NT2/D1 (cell line): Measurements from ENCODE around the gene POU4F3.

ENCODE experiments used
- DNase-seq: peaks from one replicate; pipeline ENCODE4 v3.0.0-alpha.2; 2011; ENCODE audit warnings: low read depth, low spot score
- H3K27me3 ChIP-seq: 2 replicates; pipeline ENCODE4 v1.6.0; 2011; ENCODE audit warnings: mild to moderate bottlenecking; ENCODE audit not compliant: insufficient read length, insufficient read depth
- H3K36me3 ChIP-seq: 2 replicates; pipeline ENCODE4 v1.6.1; 2011; ENCODE audit warnings: mild to moderate bottlenecking, low read length, mixed read lengths; ENCODE audit not compliant: insufficient read depth, insufficient read length
- H3K4me1 ChIP-seq: 2 replicates; pipeline ENCODE4 v1.5.1; 2011; ENCODE audit not compliant: insufficient read depth, insufficient read length
- H3K4me3 ChIP-seq: 2 replicates; pipeline ENCODE4 v1.5.1; 2011; ENCODE audit warnings: low read depth; ENCODE audit not compliant: insufficient read length
- H3K9ac ChIP-seq: 2 replicates; pipeline ENCODE4 v1.6.0; 2011; ENCODE audit warnings: low read depth; ENCODE audit not compliant: insufficient read length
- H3K9me3 ChIP-seq: 2 replicates; pipeline ENCODE4 v1.5.1; 2011; ENCODE audit warnings: mild to moderate bottlenecking, low read length; ENCODE audit not compliant: insufficient read depth
- SUZ12 ChIP-seq: IDR thresholded peaks from 2 replicates; pipeline ENCODE4 v1.6.1; 2011; ENCODE audit not compliant: insufficient read length, insufficient read depth; ENCODE audit errors: extremely low read depth
- YY1 ChIP-seq: IDR thresholded peaks from 2 replicates; pipeline ENCODE4 v1.6.1; 2011; ENCODE audit not compliant: insufficient read length, insufficient read depth
- ZNF274 ChIP-seq: IDR thresholded peaks from 2 replicates; pipeline ENCODE4 v1.6.1; 2011; ENCODE audit warnings: mild to moderate bottlenecking, low read depth, low read length

POU4F3 gene

GRCh38 chr5:146345578-146346366 is 7.1 kb downstream of the POU4F3 start:
- Histone ChIP-seq H3K4me1 (no peaks in the 10 kb centered on the region), H3K4me3 (peak overlapping the region; percentile 58), H3K36me3 (no peaks in the 10 kb centered on the region), H3K27me3 (peaks cover 77% of the 10 kb centered on the region), H3K9ac (peak overlapping the region; percentile 61), H3K9me3 (no peaks in the 10 kb centered on the region)
- DNase-seq: no peak
- TF ChIP-seq ZNF274 (no peak), SUZ12 (no peak), YY1 (no peak)

- DNase-seq: no peak
- Histone ChIP-seq H3K4me1 (no peaks in the 10 kb centered on the region), H3K36me3 (no peaks in the 10 kb centered on the region), H3K27me3 (no peaks in the 10 kb centered on the region), H3K4me3 (no peak overlapping the region), H3K9ac (no peak overlapping the region), H3K9me3 (no peaks in the 10 kb centered on the region)
- TF ChIP-seq ZNF274: no peak
- no peak for TF ChIP-seq SUZ12
Measured at GRCh38 chr5:146357126-146357525, 18.5 kb downstream of the POU4F3 start.

GRCh38 chr5:146359836-146360235 is 21.2 kb downstream of the POU4F3 start:
- Histone ChIP-seq H3K9ac (no peak overlapping the region), H3K36me3 (no peaks in the 10 kb centered on the region), H3K27me3 (no peaks in the 10 kb centered on the region), H3K4me1 (no peaks in the 10 kb centered on the region), H3K9me3 (no peaks in the 10 kb centered on the region), H3K4me3 (no peak overlapping the region)
- DNase-seq: no peak
- TF ChIP-seq ZNF274: no peak
- no peak for TF ChIP-seq SUZ12
- TF ChIP-seq YY1: no peak

GRCh38 chr5:146363161-146363874 is 24.7 kb downstream of the POU4F3 start:
- Histone ChIP-seq H3K4me3 (no peak overlapping the region), H3K27me3 (no peaks in the 10 kb centered on the region), H3K36me3 (no peaks in the 10 kb centered on the region), H3K4me1 (no peaks in the 10 kb centered on the region), H3K9ac (no peak overlapping the region), H3K9me3 (no peaks in the 10 kb centered on the region)
- TF ChIP-seq YY1 (no peak), ZNF274 (no peak), SUZ12 (no peak)
- DNase-seq: no peak

GRCh38 chr5:146365618-146366017 is 27.0 kb downstream of the POU4F3 start:
- no peaks in the 10 kb centered on the region for H3K36me3 ChIP-seq
- H3K9ac ChIP-seq: no peak overlapping the region
- H3K4me3 ChIP-seq: no peak overlapping the region
- no peak for DNase-seq
- no peaks in the 10 kb centered on the region for H3K4me1 ChIP-seq
- H3K27me3 ChIP-seq: no peaks in the 10 kb centered on the region
- no peak for TF ChIP-seq YY1
- TF ChIP-seq SUZ12: no peak
- TF ChIP-seq ZNF274: no peak
- no peaks in the 10 kb centered on the region for H3K9me3 ChIP-seq

GRCh38 chr5:146366904-146367303 is 28.3 kb downstream of the POU4F3 start:
- no peaks in the 10 kb centered on the region for H3K36me3 ChIP-seq
- H3K9ac ChIP-seq: no peak overlapping the region
- H3K4me1 ChIP-seq: no peaks in the 10 kb centered on the region
- H3K27me3 ChIP-seq: no peaks in the 10 kb centered on the region
- DNase-seq: no peak
- no peaks in the 10 kb centered on the region for H3K9me3 ChIP-seq
- H3K4me3 ChIP-seq: no peak overlapping the region
- TF ChIP-seq SUZ12: no peak
- no peak for TF ChIP-seq YY1
- no peak for TF ChIP-seq ZNF274

GRCh38 chr5:146368137-146368536 is 29.5 kb downstream of the POU4F3 start:
- no peak for TF ChIP-seq SUZ12
- no peaks in the 10 kb centered on the region for H3K9me3 ChIP-seq
- DNase-seq: no peak
- H3K36me3 ChIP-seq: no peaks in the 10 kb centered on the region
- H3K9ac ChIP-seq: no peak overlapping the region
- H3K27me3 ChIP-seq: no peaks in the 10 kb centered on the region
- no peaks in the 10 kb centered on the region for H3K4me1 ChIP-seq
- H3K4me3 ChIP-seq: no peak overlapping the region
